SU-DHL-6 (cell line): Measurements from ENCODE around the gene QKI.

Experiments used
- CTCF ChIP-seq: fragments of 200-600 bp; sonication (generic); IDR thresholded peaks from one replicate; pipeline ENCODE4 v1.5.1; 2017; ENCODE audit warnings: antibody characterized with exemption, mild to moderate bottlenecking, low read length, moderate library complexity; ENCODE audit not compliant: insufficient read depth, poor library complexity, severe bottlenecking
- EZH2phosphoT487 ChIP-seq: fragments of 200-600 bp; sonication (generic), shearing (Covaris generic); conservative IDR thresholded peaks from 2 replicates; pipeline ENCODE4 v1.6.1; 2018; ENCODE audit warnings: mild to moderate bottlenecking, antibody characterized with exemption, low read length, moderate library complexity, mixed read lengths

DNA sequence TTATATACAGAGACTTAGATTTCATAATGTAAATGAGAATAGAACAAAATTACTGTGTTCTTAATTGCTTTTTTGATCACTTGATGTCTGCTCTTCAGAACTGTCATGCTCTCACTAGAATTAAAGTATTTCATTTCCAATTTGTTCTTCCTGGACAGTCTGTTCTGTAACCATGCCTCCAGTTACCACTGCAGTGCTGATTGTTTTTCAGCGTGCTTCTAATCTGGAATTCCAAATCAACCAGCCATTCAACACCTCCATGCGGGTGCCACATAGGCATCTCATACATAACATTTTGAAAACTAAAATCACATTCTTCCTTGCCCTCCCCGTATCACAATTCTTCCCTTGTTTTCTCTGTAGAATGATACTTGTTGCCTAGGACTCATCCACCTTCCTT is 132.8 kb downstream of the QKI start:
- TF ChIP-seq CTCF: no peak
- TF ChIP-seq EZH2phosphoT487: no peak
